HG02642 (cell line): ENCODE results near the gene ZBTB46.

Source experiments
- ATAC-seq: cut with Tn5 transposase; IDR thresholded peaks from one replicate; pipeline ENCODE4 v1.9.1; 2021; ENCODE audit warnings: mild to moderate bottlenecking; ENCODE audit not compliant: unreplicated experiment, poor library complexity

Gene ZBTB46

DNA sequence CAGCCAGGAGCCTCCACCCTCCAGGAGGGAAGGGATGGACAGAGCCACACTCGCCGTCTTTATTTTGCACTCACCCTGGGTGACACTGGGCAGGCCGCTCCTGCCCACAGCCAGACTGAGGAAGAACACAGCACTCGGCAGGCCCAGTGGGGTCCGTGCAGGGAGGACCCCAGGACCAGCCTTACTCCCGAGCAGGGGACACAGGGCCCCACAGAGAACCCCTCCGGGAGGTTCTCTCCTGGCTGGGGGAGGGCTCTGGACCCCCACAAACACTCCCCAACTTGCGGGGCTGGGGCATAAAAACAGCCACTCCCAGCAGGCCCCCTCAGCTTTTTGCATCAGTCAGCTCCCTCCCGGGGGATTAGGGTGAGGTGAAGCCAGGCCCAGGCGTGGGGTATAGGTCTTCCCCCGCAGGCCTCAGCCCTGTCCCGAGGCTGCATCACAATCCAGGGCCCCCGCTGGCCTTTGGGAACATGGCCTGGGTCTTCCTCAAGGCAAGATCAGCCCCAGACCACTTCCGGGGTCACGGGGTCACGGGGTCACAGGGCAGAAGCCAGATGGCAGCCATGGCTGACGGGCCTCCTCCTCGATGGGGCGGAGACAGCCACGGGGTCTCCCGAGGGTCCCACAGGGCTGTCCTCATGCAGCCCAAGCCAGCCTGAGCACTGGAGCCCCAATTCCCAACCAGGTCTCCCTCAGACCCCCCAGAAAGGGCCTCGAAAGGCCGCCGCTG is 131.4 kb downstream of the ZBTB46 start:
- ATAC-seq, result no peak

DNA sequence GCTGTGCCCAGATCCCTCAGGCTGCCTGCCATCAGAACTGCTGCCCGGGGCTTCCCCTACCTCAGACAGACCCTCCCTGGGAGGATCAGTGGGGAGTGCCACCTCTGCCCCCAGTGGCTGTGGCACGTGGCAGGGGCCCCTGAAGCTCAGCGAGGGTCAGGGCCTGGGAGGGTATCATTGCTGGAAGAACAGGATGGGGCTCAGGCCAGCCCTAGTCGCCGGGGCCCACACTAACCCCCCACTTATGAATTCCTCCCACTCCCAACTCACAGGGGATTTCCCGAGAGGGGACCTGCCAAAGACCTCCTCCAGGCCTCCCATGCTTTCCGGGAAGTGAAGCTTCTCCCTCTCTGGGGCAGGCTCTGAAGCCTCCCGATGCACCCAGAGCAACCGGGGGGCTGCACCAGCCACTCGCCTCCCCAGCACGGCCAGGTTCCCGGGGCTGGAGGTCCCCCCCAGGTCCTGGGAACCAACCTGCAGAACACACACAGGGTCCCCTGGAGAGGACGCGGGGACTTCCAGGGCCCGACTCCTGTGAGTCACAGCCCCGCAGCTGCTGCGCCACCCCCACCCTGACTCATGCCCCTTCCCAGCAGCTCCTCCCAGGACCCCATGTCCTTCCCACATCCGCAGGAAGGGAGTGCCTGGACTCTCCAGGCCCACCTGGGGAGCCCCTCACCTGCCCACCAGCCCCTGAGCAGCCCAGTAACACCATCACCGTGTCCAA is 132.2 kb downstream of the ZBTB46 start:
- no peak for ATAC-seq

- ATAC-seq, result no peak
Observed at GRCh38 chr20:63697868-63698545, 133.1 kb downstream of the ZBTB46 start.

DNA sequence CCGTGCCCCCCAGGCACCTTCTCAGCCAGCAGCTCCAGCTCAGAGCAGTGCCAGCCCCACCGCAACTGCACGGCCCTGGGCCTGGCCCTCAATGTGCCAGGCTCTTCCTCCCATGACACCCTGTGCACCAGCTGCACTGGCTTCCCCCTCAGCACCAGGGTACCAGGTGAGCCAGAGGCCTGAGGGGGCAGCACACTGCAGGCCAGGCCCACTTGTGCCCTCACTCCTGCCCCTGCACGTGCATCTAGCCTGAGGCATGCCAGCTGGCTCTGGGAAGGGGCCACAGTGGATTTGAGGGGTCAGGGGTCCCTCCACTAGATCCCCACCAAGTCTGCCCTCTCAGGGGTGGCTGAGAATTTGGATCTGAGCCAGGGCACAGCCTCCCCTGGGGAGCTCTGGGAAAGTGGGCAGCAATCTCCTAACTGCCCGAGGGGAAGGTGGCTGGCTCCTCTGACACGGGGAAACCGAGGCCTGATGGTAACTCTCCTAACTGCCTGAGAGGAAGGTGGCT is 133.7 kb downstream of the ZBTB46 start:
- ATAC-seq, result no peak

GRCh38 chr20:63696628-63697356 is 134.3 kb downstream of the ZBTB46 start, which contains the start of gene TNFRSF6B:
Gene TNFRSF6B (plus strand): TSS chr20:63696652. CDS start chr20:63696768, 116 bp downstream.
- ATAC-seq, result no peak

GRCh38 chr20:63696306-63696627 is 134.8 kb downstream of the ZBTB46 start:
- ATAC-seq, result no peak

DNA sequence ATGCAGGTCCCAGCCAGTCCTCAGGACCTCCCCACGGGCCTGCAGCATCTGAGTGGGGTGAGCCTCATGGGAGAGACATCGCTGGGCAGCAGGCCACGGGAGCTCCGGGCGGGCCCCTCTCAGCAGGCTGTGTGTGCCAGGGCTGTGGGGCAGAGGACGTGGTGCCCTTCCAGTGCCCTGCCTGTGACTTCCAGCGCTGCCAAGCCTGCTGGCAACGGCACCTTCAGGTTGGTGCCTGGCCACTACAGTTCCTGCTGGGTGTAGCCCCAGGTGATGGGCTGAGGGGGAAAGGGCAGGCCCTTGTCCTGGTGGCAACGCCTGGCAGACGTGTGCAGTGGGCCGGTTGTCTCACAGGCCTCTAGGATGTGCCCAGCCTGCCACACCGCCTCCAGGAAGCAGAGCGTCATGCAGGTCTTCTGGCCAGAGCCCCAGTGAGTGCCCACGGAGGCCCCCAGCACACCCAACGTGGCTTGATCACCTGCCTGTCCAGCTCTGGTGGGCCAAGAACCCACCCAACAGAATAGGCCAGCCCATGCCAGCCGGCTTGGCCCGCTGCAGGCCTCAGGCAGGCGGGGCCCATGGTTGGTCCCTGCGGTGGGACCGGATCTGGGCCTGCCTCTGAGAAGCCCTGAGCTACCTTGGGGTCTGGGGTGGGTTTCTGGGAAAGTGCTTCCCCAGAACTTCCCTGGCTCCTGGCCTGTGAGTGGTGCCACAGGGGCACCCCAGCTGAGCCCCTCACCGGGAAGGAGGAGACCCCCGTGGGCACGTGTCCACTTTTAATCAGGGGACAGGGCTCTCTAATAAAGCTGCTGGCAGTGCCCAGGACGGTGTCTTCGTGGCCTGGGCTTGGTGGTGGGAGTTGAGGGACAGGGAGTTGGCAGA is 135.4 kb downstream of the ZBTB46 start:
- ATAC-seq, result no peak

GRCh38 chr20:63694584-63695423 is 136.3 kb downstream of the ZBTB46 start:
- no peak for ATAC-seq

DNA sequence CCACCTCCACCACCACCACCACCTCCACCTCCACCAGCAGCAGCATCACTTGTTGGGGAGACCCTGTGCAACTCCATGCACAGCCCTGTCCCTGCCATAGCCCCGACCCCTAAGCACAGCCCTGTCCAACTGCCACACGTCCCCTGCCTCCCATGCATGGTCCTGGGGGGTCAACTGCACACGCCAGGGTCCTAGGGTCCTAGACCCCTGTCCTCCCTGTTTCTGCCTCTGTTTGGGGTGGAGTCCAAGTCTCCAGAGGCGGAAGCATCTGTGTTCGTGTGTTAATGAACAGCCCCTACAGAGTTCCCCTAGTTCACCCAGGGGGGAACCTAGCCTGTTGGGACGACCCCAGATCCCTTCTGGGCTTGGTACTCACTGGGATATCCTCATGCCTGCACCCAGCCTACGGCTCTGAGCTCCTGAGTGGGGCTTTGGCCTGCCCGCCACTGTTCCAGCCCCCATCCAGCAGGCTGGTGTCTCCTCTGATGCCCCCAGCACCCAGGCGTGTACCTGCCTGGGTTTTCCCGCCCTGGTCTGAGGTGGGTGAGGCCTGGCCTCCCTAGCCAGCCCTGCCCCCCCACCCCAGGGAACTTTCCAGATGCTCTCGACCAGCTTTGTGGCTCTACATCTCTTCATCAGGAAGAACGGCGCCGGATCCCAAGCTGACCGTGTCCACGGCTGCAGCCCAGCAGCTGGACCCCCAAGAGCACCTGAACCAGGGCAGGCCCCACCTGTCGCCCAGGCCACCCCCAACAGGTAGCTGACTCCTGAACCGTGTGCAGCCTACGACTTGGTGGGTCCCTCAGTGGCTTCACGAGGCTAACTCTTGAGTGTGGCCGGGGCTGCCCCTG is 137.1 kb downstream of the ZBTB46 start:
- no peak for ATAC-seq
